LNCaP clone FGC (cell line): Measurements from ENCODE around the gene PDK1.
A peak's percentile ranks its signal among the peaks of the same experiment; 100 is the strongest.

Experiments
- DNase-seq: peaks from one replicate; pipeline ENCODE4 v3.0.0-alpha.2; 2011; ENCODE audit warnings: low read depth
- H3K4me3 ChIP-seq: 2 replicates; pipeline ENCODE4 v1.5.1; 2011; ENCODE audit warnings: mild to moderate bottlenecking, low read depth, low read length, control low read depth
- CTCF ChIP-seq: IDR thresholded peaks from 2 replicates; pipeline ENCODE4 v1.5.1; 2012; ENCODE audit warnings: mild to moderate bottlenecking; ENCODE audit not compliant: control insufficient read depth, insufficient read depth; ENCODE audit errors: extremely low read depth

The PDK1 gene

GRCh38 chr2:172635548-172635947 lies 79.7 kb downstream of the PDK1 start:
- H3K4me3 ChIP-seq: no peak overlapping the region
- DNase-seq: no peak
- no peak for TF ChIP-seq CTCF

GRCh38 chr2:172639256-172639655 lies 83.4 kb downstream of the PDK1 start:
- DNase-seq: no peak
- no peak overlapping the region for H3K4me3 ChIP-seq
- TF ChIP-seq CTCF: no peak

DNA sequence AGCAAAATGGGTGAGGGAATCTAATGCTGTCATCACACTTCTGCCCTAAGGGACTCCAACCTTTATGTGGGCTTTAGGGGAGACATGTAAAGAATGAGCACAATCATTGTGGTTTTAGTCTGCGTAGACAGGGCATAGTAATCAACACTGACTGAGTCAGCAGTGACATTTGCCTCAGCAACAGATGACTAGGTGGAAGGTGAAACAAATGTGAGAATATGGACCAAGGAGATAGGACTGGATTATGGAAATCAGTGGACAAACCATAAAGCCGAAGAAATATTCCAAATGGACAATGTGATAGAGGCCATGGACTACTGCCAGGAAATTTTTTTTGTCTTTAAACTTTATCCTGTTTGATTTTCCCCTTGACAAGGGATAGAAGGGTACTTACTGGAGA lies 83.9 kb downstream of the PDK1 start:
- H3K4me3 ChIP-seq: no peak overlapping the region
- DNase-seq: no peak
- no peak for TF ChIP-seq CTCF

DNA sequence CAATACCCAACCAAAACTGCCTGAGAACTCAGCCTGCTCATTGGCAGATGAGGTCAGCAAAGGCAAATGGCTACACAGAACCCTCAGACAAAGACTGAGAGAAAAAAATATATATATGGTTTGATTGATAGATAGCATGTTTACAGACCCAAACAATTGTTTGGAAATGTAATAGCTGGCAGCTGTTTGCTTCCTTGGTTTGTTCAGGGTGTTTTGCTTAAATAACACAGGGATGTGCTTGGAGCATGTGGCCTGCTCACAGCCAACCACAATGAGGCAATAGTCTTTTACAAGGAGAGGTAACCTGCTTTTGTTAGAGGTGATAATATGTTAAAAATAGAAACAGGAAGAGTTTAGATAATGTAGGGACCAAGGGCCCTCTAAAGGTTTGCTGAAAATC lies 84.5 kb downstream of the PDK1 start:
- H3K4me3 ChIP-seq: no peak overlapping the region
- TF ChIP-seq CTCF: no peak
- peak; percentile 44 for DNase-seq

- TF ChIP-seq CTCF: no peak
- no peak overlapping the region for H3K4me3 ChIP-seq
- no peak for DNase-seq
These were observed 86.6 kb downstream of the PDK1 start for GRCh38 chr2:172642301-172643020.

DNA sequence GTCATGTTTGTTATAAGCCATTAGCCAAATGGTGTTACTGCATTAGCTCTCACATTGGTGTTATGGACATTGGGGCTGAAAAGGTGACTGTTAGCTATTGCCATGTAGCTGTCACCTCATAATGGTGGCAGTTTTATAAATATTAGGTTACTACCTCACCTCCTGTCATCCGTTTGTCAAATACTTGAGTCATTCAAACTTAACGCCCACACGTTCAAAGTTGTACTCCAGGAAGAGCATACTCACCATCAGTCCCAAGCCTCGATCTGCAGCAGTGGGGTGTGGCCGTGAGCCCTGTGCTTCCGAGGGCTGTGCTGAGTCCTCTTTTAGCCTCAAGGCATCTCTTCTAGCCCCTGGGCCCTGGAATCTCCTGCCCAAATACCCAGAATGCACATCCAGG lies 87.3 kb downstream of the PDK1 start:
- H3K4me3 ChIP-seq: no peak overlapping the region
- DNase-seq: no peak
- TF ChIP-seq CTCF: no peak

DNA sequence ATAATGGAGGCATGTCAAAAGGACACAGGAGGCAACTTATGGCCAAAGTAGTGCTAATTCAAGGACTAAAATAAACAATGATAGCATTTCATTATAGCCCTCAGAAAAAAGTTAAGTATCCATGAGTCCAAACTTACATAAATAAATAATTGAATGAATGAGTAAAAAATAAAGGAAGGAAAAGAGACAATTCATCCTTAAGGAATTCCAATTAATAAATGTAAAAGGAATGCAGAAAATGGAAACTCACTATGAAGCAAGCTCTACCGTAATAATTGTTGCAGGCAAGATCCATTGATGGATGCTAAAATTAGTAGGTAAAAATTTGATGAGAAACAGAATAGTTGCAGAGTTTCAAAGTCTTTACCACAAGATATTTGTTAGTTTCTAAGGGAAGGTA lies 91.5 kb downstream of the PDK1 start:
- H3K4me3 ChIP-seq: no peak overlapping the region
- TF ChIP-seq CTCF: no peak
- DNase-seq: no peak
